Stimulated activated CD8-positive, alpha-beta memory T cell treated with anti-CD3 and anti-CD28 coated beads, Interleukin-4, amount 100 ng/mL, for 24 hours (primary cell): Measurements from ENCODE around the gene TMEM220.

Source experiments
- DNase-seq: peaks from one replicate; pipeline ENCODE4 v3.0.0-alpha.2; 2020; ENCODE audit warnings: low read depth

The TMEM220 gene

DNA sequence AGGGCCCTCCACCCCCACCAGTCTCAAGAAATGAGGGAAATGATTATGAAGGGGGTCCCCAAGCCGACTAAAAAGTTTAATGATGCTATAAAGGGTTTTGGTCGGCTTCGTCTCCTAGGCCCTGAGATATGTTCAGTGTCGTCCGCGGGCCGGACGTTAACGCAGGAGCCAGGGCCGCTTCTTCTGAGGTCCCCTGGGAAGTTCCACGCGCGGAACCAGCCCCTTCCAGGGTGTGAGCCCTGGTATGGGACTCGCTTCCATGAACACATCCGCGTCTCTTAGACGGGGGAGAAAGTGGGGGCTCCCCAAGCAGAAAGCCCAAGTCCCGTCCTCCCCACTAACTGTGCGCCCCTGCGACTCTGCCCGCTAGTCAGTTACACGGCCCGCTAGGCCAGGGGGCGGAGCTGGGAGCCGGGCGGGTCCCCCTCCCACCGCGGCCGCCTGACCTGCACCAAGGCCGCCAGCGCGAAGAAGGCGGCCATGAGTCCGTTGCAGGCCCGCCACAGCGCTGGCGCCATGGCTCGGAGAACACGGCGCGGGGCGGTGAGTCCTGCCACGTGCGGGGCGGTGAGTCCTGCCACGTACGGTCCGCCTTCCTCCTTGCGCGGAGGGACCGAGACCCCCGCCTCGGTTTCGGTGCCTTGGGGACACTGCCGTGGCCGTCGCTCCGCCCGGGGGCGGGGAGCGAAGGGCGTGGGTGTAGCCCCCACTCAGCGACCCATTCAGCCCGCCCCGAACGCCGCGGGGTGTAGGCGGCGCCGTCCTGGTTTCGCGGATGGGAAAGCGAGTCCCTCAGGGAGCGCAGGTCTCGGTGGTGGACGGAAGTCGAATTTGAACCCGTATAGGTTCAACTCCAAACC, at the start of gene TMEM220:
TSS of gene TMEM220 (minus strand) at position 690 of the 860 bp plus-strand sequence. CDS start at position 518, 172 bp downstream.
- DNase-seq: peak; percentile 30

DNA sequence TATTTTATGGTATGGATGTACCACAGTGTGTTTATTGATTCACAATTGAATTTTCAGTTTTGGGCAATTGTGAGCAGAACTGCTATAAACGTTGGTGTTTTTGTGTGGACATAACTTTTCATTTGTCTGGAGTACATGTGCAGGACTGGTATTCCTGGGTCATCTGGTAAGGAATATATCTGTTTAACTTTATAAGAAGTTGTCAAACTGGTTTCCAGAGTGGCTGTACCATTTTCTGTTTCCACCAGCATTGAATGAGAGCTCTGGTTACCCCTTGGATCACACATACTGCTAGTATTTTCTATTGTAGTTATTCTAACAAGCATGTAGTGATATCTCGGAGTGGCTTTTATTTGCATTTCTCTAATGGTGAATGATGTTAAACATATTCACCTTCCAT, 49.8 kb upstream of the TMEM220 start:
- DNase-seq: no peak

DNA sequence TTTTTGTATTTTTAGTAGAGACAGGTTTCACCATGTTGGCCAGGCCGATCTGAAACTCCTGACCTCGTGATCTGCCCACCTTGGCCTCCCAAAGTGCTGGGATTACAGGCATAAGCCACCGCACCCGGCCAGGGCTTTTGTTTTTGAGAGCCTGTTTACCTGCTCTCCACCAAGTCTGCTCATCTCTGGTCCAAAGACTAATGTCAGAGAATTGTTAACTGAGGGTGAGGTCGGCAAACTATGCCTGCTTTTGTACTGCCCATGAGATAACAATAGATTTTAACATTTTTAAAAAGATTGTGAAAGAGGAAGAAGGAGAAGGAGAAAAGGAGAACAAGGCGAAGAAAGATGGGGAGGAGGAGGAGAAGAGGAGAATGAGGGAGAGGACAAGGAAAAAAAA, 48.1 kb upstream of the TMEM220 start:
- no peak for DNase-seq

DNA sequence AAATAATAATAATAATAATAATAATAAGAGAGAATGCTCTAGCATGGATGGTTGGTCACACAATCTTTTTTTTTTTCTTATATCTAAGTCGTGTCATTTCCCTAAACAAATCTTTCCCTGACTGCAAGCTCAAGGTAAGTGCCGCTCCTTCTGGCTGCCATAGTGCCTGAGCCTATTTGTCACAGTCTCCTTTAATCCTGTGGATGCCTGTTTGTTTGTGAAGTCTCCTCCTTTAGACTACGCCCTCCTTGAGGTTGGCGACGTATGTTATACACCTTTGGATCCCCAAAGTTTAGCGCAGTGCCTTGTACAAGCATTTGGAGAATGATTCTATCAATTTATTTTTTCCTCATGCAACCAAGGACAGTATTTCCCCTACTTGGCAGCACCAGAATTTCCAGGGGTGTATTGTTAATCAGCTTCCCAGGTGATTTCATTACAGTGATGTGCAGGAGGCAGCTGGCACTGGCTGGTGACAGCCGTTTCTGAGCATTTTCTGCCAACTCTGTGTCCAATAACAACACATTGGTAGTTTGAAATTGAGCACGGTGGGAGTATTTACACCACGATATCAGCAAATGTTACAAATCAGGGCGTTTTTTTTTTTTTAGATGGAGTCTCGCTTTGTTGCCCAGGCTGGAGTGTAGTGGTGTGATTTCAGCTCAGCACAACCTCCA, 47.4 kb upstream of the TMEM220 start:
- DNase-seq: no peak

DNA sequence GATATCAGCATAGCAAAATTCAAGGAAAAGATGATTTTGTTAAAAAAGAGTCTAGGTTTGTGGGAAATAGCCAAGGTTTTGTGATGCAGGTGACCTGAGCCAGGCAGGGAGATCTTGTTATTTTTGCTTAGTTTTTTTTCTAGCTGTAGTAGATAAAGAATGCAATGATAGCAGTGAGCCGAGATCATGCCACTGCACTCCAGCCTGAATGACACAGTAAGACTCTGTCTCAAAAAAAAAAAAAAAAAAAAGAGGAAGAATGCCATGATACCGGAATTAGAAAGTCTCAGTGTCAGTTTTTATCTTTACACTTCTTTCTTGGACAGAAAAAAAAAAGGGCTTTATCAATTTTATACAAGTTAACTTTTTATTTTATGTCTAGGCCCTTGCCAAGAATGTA, 46.6 kb upstream of the TMEM220 start:
- DNase-seq: no peak

DNA sequence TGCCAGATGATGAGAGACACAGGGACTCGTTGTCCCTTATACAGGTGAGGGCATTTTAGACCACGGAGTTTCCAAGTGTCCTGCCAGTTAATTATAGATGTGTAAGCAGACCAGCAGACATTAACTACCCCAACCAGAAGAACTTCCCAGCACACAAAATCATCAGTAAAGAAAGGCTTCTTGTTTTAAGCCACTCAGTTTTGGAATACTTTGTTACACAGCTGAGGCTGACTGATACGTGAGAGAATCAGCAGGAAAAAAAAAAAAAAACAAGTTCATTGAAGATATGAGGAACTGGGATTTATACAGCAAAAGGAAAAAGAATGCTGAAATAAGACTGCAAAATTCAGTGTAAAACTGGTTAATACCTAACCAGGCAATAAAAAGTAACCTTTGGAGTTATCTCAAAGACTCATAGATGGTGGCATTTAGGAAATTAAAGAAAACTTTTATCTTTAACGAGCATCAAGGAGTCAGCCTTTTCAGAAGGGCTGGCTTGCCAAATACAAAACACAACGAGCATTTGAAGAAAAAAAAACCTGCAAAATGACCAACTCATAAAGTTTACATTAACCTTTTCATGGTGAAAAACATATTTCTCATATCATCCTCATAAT, 46.0 kb upstream of the TMEM220 start:
- DNase-seq: no peak

DNA sequence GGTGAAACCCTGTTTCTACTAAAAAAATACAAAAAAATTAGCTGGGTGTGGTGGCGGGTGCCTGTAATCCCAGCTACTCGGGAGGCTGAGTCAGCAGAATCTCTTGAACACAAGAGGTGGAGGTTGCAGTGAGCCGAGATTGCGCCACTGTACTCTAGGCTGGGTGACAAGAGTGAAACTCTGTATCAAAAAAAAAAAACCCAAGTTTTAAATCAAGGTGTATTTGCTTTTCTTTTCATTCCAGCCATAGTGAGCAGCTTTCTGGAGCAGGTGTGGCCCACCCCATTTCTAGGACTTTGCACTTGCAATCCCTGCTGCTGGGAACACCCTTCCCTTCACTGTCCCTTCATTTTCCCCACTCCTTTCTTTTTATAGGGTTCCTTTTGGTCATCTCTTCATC, 45.2 kb upstream of the TMEM220 start:
- DNase-seq: no peak

DNA sequence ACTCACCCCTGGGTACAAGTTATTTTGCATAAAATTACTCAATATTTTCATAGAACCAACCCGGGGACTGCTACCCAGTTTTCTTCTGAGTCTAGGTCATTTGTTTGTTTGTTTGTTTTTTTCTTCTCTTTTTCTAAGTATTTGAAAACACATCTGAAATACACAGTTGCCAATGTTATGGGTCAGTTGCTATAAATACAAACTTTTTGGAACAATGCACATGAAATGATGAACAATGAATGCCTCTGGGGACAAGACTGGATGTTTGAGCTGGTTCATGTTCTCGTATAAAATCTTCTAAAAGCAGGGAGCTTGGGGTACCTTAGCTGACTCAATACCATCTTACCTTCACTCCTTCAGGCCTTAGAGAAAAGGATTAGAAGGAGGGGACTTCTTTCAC, 43.6 kb upstream of the TMEM220 start:
- DNase-seq: no peak

DNA sequence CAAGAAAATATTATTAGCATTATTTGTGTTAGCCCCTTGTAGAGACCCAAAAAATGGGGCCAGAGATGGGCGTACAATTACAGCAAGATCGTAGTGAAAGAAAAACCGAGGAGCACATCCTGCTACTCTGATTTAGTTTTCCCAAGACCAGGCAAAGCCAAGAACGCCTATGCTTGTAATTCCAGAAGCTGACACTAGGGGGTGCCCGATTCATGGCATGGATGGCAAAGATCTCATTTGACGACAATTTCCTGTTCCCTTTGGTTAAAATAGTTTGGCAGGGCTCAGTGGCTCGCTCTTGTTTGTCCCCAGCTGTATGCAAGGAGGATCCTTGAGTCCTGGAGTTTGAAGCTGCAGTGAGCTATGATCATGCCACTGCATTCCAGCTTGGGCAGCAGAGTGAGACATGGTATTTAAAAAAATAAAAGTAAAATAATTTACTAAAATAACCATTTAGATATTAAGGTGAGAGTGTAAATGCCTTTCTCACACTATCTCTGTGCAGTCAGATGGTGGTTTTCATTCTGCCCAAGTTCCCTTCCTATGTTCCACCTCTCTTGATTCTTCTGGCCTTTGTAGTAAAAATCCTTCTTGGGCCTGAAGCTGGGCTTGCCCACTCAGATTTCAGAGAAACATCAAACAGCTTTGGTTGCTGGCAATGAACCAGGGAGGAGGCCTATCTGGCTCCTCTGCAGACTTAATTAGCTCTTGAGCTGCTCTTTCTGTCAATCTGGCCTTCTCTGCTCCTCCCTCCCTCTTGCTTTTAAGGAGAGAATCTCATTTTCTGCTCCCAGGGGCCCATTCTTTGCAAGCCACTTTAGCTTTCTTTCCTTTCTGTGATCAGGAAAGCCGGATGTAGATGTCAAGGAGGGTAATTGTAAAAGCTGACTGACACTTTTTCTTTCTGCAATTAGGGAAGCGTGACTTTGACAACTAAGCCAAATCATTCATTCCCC, 42.9 kb upstream of the TMEM220 start:
- DNase-seq: peak; percentile 21

DNA sequence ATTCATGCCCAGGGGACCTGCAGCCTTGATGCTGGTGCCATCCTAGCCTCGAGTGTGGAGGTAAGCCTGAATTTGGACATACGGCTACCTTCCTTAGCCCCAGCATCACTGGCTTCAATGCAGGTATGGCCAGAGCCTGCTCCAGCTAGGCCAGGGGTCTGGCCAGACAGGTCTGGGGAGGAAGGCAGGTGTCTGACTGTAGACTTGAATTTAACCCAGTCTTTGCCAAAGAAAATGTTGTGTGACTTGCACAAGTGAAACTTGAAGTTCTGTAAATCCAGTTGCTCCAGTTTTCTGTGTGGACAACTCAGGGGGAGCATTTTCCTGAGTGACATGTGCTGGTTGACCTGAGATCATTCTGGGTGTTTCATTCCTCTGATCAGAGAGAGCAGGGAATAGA, 41.3 kb upstream of the TMEM220 start:
- no peak for DNase-seq

DNA sequence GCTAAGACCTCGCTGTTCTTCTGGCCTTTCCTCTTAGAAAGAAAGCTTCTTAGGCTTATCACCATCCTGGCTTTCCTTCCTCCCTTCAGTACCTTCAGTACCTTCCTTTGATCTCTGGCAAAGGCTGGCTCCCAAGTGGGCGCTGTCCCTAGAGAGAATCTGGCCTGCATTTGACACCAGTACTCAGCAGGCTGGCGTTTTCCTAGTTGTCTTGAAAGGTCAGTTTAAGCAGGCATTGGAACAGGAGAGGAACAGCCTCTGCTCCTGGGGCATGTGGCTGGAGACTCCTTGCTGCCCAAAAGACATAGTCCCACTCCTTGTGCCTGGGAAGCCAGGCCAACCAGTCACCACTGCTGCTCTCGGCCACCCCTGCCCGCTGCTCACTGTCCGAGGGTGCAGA, 40.0 kb upstream of the TMEM220 start:
- DNase-seq: no peak

DNA sequence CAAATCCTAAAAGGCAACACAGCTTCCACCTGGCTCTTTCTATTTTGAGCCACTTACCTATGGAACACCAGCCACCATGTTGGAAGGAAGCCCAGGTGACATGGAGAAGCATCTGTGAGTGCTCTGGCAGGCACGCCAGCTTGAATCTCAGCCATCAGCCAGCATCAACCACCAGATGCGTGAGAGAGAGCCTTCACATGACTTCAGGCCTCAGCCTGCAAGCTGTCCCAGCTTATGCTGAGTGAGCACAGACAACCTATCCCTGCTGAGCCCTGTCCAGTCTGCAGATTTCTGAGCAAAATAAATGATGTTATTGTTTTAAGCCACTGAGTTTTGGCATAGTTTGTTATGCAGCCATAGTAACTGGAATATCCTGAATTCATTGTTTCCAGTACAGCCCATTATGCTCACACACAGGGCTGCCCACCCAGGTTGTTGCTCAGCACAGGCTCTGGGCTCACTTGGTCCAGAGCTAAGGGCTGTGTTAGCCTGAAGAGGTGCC, 39.0 kb upstream of the TMEM220 start:
- DNase-seq: no peak

DNA sequence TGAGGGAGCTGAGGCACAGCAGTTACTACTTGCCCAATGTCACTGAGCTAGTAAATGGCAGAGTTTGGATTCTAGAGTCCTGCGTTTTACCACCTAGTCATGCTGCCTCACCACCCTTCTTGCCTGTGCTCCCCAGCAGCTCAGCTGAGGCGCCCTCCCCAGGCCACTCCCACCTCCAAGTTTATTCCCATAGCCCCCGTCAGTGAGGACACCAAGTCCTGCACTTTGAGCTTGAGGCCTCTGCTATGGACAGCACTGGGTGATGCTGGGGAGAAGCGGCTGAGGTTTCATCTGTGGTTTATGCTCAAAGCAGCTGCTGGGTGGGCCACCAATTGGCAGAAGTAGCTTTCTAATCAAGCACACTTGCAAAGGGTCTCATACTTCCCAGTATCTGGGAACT, 37.4 kb upstream of the TMEM220 start:
- DNase-seq: no peak

DNA sequence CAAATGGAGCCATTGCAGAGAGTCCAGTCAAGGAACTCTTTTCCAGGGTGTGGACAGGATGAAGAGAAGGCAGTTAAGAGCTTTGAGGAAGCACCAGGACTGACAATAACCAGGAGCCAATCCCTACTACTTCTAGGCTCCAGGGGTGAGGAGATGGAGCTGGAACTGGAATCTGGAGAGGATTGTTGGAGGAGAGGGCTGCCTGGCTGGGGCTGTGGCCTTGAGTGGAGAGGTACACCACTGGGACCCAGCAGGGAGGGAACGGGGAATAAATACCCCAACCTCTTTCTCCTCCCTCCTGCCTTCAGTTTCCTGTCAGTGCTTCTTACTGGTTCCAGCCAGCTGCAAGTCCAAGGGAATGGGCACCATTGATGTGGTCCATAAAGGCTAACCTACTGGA, 32.2 kb upstream of the TMEM220 start:
- DNase-seq: no peak

DNA sequence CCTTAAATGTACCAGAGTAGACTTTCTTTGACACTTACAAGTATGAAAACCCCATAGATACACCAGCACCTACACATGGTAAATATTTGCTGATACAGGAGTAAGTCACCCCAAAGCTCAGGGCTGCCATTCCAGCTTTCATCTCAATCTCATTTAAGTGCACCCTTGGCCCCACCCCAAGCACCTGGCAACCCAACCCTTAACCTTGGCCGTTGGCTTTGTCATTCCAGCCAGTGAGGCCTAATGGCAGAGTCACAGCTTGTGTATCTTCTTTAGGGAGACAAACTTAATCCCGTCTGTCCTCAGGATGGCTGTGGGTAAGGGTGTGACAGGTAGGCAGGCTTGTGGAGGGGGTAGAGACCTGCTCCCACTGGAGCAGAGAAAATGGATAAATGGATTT, 31.5 kb upstream of the TMEM220 start:
- no peak for DNase-seq

DNA sequence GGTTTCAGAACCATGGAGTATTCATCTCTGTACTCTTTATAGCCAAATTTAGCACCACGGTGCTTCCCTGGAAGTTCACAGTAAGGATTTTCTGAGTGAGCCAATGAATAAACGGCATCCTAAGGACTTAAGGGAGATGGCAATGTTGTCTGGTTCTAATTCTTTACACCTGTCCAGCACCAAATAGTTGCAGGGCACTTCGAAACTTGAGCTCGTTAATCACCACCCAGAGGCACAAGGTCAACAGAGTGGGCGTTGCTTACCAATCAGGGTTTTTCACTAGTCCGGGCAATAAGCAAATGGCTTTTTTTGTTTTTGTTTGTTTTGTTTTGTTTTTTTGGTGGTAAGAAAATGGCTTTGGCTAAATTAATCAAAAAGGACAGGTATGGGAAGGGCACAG, 28.2 kb upstream of the TMEM220 start:
- no peak for DNase-seq

DNA sequence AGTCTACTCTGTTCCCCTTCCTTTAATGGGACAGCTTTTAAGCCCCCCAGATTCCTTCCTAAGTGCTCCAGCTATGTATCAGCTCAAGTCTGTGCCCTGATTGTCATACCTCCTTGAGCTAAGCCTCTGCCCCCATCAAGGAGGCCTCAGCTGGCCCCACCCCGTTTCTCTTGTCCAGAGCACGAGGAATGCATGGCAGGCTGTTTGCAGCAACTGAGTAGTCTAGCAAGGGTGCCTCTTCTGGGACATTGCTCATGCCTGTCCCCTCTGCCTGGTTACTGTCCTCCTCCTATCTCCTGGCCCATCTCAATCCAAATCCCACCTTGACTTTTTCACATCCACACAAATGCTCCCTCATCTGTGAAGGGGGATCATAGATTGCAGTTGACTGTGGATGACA, 27.8 kb upstream of the TMEM220 start:
- DNase-seq: no peak

DNA sequence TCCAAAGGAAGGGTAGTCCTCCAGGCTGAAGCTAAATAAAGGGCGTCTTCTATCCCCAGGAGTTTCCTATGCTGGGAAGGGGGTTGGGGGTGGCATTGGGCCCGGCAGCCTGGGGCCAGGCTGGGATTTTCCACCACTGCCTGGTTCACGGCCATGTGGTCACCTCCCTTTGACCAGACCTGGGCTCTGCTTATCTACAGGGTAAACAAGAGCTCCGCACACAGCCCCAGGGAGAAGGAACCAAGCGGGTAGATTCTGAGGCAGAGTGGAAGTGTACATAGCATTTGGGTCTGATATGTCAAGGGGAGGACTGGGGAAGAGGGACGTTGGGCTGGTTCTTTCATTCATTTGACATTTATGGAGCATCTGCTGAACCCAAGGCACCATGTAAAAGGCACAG, 27.2 kb upstream of the TMEM220 start:
- DNase-seq: no peak

DNA sequence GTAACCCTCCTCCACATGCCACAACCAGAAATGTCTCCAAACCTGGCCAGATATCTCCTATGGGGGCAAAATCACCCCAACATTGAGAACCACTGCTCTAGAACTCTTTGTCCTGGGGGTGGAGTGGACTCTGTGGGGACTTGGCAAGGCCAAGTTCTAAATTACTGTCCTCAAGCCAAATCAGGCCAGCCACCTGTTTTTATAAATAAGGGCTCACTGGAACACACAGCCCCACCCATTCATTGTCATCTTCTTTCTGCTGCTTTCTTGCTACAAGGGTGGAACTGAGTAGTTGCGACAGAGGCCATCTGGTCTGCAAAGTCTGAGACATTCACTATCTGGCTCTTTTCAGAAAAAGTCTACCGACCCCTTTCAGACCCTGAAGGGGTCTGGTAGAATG, 26.8 kb upstream of the TMEM220 start:
- DNase-seq: no peak

DNA sequence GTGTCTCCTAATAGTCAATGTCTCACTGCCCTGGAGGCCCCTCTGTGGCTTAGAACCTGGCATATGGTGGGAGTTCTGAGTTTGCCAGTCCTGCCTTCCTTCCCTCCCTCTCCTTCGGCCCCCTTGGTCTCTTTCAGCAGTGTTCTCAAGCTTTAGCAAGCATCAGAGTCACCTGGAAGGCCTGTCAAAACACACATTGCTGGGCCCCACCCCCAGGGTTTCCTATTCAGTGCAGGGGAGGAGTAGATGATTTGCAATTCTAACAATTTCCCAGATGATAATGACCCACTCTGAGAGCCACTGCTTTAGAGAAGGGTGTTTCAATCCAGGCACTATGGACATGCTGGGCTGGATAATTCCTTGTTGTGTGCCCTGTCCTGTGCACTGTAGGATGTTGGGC, 26.4 kb upstream of the TMEM220 start:
- no peak for DNase-seq

DNA sequence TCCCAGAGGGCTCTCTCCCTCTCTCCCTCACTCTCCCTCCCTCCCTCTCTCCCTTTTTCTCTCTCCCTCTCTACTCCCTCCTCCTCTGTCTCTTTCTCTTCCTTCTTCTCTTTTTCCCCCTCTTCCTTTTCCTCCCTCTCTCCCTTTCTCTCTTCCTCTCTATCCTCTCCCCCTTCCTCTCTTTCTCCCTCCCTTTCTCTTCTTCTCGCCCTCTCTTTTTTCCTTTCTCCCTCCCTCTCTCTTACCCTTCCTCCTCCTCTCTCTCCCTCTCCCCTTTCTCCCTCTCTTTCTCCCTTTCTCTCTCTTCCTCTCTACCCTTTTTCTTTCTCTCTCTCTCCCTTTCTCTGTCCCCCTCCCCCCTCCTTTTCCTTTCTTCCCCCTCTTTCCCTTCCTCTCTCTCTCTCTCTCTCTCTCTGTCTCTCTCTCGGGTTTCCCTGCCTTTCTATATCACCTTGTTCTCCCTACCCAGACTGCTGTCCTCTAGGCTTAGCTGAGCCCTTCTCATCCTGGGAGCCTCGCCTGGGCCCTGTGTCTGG, 25.8 kb upstream of the TMEM220 start:
- no peak for DNase-seq
